K562 (cell line): Measurements from ENCODE around the gene PRDM11. TPM values are rescaled to one million over a fixed set of nuclear protein-coding genes. Genes with fewer than 3 reads are reported as not detected.

Experiments used
- ATAC-seq: fragments of 200-7000 bp; cut with Tn5 transposase; 3 replicates; pipeline ENCODE4 v1.9.1; 2020; ENCODE audit warnings: moderate library complexity
- BruUV-seq: library from RNA; stranded (reverse); fragments of 400-500 nt; replicated peaks from 2 replicates; lab custom pipeline; 2021; lab: Mats Ljungman, UMichigan
- CTCF ChIA-PET: fragments of 300-600 bp; formaldehyde crosslinking; extraction: SDS; loops from one replicate; lab custom pipeline; 2021; ENCODE audit warnings: low intra/inter-chr PET ratio; lab: Yijun Ruan, JAX
- POLR2A ChIA-PET: fragments of 300-600, 350-650 bp; sonication (Branson Sonifier 250); formaldehyde crosslinking; extraction: SDS; loops from one replicate; lab custom pipeline; 2021; ENCODE audit warnings: antibody characterized with exemption, inconsistent platforms; lab: Yijun Ruan, JAX
- DNase-seq, 4 experiments: peaks; one replicate each; pipeline versions ENCODE4 v3.0.0 to v3.0.0-alpha.2; 2011 to 2018; ENCODE audit warnings: low spot score in 3 of 4, mixed read lengths in 3 of 4; ENCODE audit errors: extremely low read depth in 1 of 4
- FAIRE-seq: peaks from 2 replicates; lab custom pipeline; 2011; peaks lifted over from hg19 to GRCh38; lab: Jason Lieb, UNC
- H2AFZ ChIP-seq: 2 replicates; pipeline ENCODE4 v1.6.0; 2011; ENCODE audit warnings: low read depth, low read length, control low read depth, inconsistent platforms
- H3K27ac ChIP-seq: fragments of 200-600 bp; 3 replicates; pipeline ENCODE4 v1.8.0; 2011; ENCODE audit warnings: low read depth, mild to moderate bottlenecking, control low read depth, inconsistent platforms, low read length, moderate library complexity, mixed read lengths; ENCODE audit errors: extremely low read depth
- H3K27me3 ChIP-seq, 2 experiments: fragments of 300-600 bp in 1 of 2; 2 replicates in 1 of 2; 3 replicates in 1 of 2; pipeline versions ENCODE4 v1.6.0 to v1.8.0; 2011; ENCODE audit warnings: inconsistent platforms in 2 of 2, low read length in 2 of 2, mild to moderate bottlenecking in 1 of 2, mixed read lengths in 1 of 2, moderate library complexity in 1 of 2; ENCODE audit not compliant: control insufficient read depth in 2 of 2, insufficient read depth in 2 of 2
- H3K36me3 ChIP-seq: fragments of 300-600 bp; 3 replicates; pipeline ENCODE4 v1.8.0; 2011; ENCODE audit warnings: mild to moderate bottlenecking, low read length, inconsistent platforms; ENCODE audit not compliant: control insufficient read depth, insufficient read depth
- H3K4me1 ChIP-seq, 2 experiments: fragments of 200-600 bp in 1 of 2; replicated peaks in 1 of 2; 2 replicates in 1 of 2; 3 replicates in 1 of 2; pipeline versions ENCODE4 v1.5.1 to v1.8.0; 2011; ENCODE audit warnings: inconsistent platforms in 2 of 2, low read length in 2 of 2, mild to moderate bottlenecking in 1 of 2, mixed read lengths in 1 of 2, moderate library complexity in 1 of 2; ENCODE audit not compliant: control insufficient read depth in 2 of 2, insufficient read depth in 2 of 2
- H3K4me2 ChIP-seq: 2 replicates; pipeline ENCODE4 v1.6.1; 2011; ENCODE audit warnings: low read length, control low read depth, inconsistent platforms, mixed read lengths; ENCODE audit not compliant: insufficient read depth
- H3K4me3 ChIP-seq: fragments of 200-600 bp; sonication (generic), shearing (Covaris generic); 2 replicates; pipeline ENCODE4 v1.5.1; 2016; ENCODE audit warnings: control low read depth, inconsistent platforms
- H3K79me2 ChIP-seq: fragments of 200-600 bp; 3 replicates; pipeline ENCODE4 v1.8.0; 2011; ENCODE audit warnings: low read length, inconsistent platforms; ENCODE audit not compliant: control insufficient read depth, insufficient read depth
- H3K9ac ChIP-seq, 2 experiments: 2 replicates each; pipeline versions ENCODE4 v1.6.0 to v1.6.1; 2011; ENCODE audit warnings: low read depth in 2 of 2, low read length in 2 of 2, control low read depth in 1 of 2, inconsistent platforms in 1 of 2, mild to moderate bottlenecking in 1 of 2, mixed read lengths in 1 of 2; ENCODE audit not compliant: insufficient read depth in 1 of 2
- H3K9me1 ChIP-seq: one replicate; pipeline ENCODE4 v1.6.0; 2011; ENCODE audit warnings: inconsistent platforms, mild to moderate bottlenecking, low read length, moderate library complexity; ENCODE audit not compliant: control insufficient read depth, insufficient read depth
- H3K9me3 ChIP-seq: replicated peaks from 2 replicates; pipeline ENCODE4 v1.5.1; 2011; ENCODE audit warnings: low read depth, low read length, inconsistent platforms; ENCODE audit not compliant: control insufficient read depth, insufficient read depth
- H4K20me1 ChIP-seq: replicated peaks from 2 replicates; pipeline ENCODE4 v1.6.1; 2011; ENCODE audit warnings: low read length, inconsistent platforms, mixed read lengths; ENCODE audit not compliant: control insufficient read depth, insufficient read depth
- SOX6 ChIP-seq: fragments of 450-650 bp; IDR thresholded peaks from 2 replicates; pipeline ENCODE4 v1.6.1; 2014; ENCODE audit warnings: mild to moderate bottlenecking
- WGBS: fragments of 100-300 bp; shearing (Covaris generic); methylation state at CpG from one replicate; pipeline ENCODE4 v1.1.6; 2016; ENCODE audit warnings: low coverage, mixed read lengths; ENCODE audit not compliant: insufficient coverage; ENCODE audit errors: missing lambda C conversion rate; 5-methylcytosine and 5-hydroxymethylcytosine counted together
- in situ Hi-C: fragments of 300-500 bp; cut with MboI; formaldehyde crosslinking; loops from 4 replicates; pipeline ENCODE4 v1.15.0; 2018; ENCODE audit warnings: inconsistent platforms, mixed read lengths
- intact Hi-C: fragments of 100-400 bp; cut with micrococcal nuclease; formaldehyde crosslinking; loops from 2 replicates; pipeline ENCODE4 v1.14.2; 2022
- polyA plus RNA-seq, 8 experiments: library from polyadenylated mRNA; depleted of rRNA in 4 of 8; stranded (reverse) in 5 of 8; unstranded in 3 of 8; fragments of >200 nt; fragmentation: Nextera tagmentation in 2 of 8; fragmentation: Illumina TruSeq in 1 of 8; extraction: Ambion mirVana in 2 of 8; extraction: Trizol in 1 of 8; gene quantifications; 2 replicates each; pipeline versions ENCODE4 v1.2.1 to v1.2.3, GENCODE V29; 2011 to 2014; ENCODE audit warnings: inconsistent platforms in 1 of 8, missing spikeins in 1 of 8
- total RNA-seq, 7 experiments: library from RNA; depleted of rRNA in 6 of 7; stranded (reverse); fragments of >200 nt in 6 of 7; fragmentation: Illumina TruSeq in 2 of 7; extraction: Trizol in 2 of 7; gene quantifications; 2 replicates each; pipeline versions ENCODE4 v1.2.1 to v1.2.3, GENCODE V29; 2011 to 2021; ENCODE audit warnings: low replicate concordance in 1 of 7
- TF ChIP-seq, protein P1 (sequence below), 2 experiments: fragments of 250-450 bp in 1 of 2; fragments of 450-650 bp in 1 of 2; sonication (Bioruptor Pico) in 1 of 2; IDR thresholded peaks; 2 replicates each; pipeline versions ENCODE4 v1.6.1 to v1.8.0; 2016 to 2021; ENCODE audit warnings: mild to moderate bottlenecking in 2 of 2, moderate library complexity in 2 of 2, missing compliant biosample characterization in 1 of 2, missing genetic modification characterization in 1 of 2
- TF ChIP-seq, protein P2 (sequence below): fragments of 200-800 bp; sonication (Bioruptor generic); IDR thresholded peaks from 2 replicates; pipeline ENCODE4 v1.6.1; 2016; ENCODE audit warnings: missing genetic modification characterization, missing compliant biosample characterization
- TF ChIP-seq, protein P3 (sequence below): fragments of 250-450 bp; sonication (Bioruptor Pico); IDR thresholded peaks from 2 replicates; pipeline ENCODE4 v1.5.0; 2021; ENCODE audit warnings: mild to moderate bottlenecking, moderate library complexity

Gene PRDM11
- total and polyA plus RNA-seq, 9 of the 15 experiments (the other 6 are each of a cell fraction or from before 2014, with no cell fraction given): 0.01 to 1.1 (median 0.29) TPM

- BruUV-seq: no TSS peak
- no peak overlapping the region for H3K27ac ChIP-seq
- ChIA-PET POLR2A (no interaction called here), CTCF (no interaction called here)
- DNase-seq: peak in 1 of 4 experiments; percentile 18
- peaks cover 0 to 10% of the 10 kb centered on the region in 2 experiments; a peak in 2 of 5 replicates for H3K4me1 ChIP-seq
- no peaks in the 10 kb centered on the region for H3K9me3 ChIP-seq
- no peak for FAIRE-seq
- ATAC-seq: peak; percentile 39
- no peaks in the 10 kb centered on the region for H3K9me1 ChIP-seq
- peaks cover 4 to 67% of the 10 kb centered on the region in 2 experiments; a peak in 3 of 5 replicates for H3K27me3 ChIP-seq
- WGBS: 13% methylated on average over 6 of the region's 8 CpGs
- TF ChIP-seq, protein P1, sequence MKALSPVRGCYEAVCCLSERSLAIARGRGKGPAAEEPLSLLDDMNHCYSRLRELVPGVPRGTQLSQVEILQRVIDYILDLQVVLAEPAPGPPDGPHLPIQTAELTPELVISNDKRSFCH (CRISPR knock-in tag; IDR thresholded peaks at IDR 0.05): no peak
- TF ChIP-seq, protein P1 (tag; IDR thresholded peaks at IDR 0.05): no peak
- TF ChIP-seq, protein P2, sequence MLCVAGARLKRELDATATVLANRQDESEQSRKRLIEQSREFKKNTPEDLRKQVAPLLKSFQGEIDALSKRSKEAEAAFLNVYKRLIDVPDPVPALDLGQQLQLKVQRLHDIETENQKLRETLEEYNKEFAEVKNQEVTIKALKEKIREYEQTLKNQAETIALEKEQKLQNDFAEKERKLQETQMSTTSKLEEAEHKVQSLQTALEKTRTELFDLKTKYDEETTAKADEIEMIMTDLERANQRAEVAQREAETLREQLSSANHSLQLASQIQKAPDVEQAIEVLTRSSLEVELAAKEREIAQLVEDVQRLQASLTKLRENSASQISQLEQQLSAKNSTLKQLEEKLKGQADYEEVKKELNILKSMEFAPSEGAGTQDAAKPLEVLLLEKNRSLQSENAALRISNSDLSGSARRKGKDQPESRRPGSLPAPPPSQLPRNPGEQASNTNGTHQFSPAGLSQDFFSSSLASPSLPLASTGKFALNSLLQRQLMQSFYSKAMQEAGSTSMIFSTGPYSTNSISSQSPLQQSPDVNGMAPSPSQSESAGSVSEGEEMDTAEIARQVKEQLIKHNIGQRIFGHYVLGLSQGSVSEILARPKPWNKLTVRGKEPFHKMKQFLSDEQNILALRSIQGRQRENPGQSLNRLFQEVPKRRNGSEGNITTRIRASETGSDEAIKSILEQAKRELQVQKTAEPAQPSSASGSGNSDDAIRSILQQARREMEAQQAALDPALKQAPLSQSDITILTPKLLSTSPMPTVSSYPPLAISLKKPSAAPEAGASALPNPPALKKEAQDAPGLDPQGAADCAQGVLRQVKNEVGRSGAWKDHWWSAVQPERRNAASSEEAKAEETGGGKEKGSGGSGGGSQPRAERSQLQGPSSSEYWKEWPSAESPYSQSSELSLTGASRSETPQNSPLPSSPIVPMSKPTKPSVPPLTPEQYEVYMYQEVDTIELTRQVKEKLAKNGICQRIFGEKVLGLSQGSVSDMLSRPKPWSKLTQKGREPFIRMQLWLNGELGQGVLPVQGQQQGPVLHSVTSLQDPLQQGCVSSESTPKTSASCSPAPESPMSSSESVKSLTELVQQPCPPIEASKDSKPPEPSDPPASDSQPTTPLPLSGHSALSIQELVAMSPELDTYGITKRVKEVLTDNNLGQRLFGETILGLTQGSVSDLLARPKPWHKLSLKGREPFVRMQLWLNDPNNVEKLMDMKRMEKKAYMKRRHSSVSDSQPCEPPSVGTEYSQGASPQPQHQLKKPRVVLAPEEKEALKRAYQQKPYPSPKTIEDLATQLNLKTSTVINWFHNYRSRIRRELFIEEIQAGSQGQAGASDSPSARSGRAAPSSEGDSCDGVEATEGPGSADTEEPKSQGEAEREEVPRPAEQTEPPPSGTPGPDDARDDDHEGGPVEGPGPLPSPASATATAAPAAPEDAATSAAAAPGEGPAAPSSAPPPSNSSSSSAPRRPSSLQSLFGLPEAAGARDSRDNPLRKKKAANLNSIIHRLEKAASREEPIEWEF (CRISPR knock-in tag): no peak
- TF ChIP-seq, protein P3, sequence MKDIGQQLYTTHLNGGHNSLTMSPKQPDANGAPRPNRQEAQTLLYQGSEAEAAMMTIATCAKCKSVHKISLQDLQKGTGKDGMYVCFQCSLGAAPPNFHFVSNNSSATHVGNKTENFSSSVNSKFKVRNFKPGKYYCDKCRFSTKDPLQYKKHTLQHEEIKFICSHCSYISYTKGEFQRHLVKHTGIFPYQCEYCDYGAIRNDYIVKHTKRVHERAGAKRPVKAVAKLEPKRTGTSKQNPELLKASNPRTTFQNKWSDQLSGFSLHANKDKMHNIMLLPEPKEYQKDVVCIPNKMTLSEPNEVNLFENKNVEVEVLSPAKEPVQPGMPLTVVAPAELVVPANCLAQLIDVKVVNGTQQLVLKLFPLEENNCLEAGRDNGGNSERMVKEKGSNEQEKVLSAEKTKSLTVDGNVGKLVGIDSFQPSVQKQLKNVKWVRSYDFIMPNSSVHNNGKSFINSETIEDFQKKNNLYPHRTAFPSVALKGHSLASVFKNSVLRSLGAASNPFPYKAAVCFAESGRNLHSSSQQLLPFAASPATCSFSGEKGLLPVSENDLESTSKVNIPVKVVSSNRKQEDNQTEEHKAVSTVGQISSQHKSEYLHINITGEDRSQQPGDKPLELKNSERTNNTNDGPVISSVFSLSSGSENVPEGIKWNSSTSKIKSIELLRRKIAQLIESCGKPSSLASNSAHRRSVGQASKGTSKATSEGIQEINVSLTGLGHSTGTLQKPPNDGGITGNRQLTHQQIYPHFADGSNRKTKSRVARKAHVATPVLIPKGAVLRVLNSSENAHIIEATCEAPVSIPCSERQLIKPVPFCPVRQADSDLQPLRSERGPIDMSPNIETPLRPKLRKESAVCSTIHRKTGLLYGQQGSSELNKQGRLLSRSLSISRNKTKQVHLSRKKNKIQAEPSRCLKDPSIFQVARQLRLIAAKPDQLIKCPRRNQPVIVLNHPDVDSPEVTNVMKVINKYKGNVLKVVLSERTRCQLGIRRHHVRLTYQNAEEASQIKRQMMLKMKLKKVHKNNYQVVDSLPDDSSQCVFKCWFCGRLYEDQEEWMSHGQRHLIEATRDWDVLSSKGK (CRISPR knock-in tag): no peak
- no peak for TF ChIP-seq SOX6
- H4K20me1 ChIP-seq: no peaks in the 10 kb centered on the region
- no peaks in the 10 kb centered on the region for H3K36me3 ChIP-seq
- no peaks in the 10 kb centered on the region for H3K79me2 ChIP-seq
- no peak overlapping the region for H2AFZ ChIP-seq
- H3K4me3 ChIP-seq: no peak overlapping the region
- in situ Hi-C loops (no loop called here), intact Hi-C loops (no loop called here)
- no peak overlapping the region for H3K4me2 ChIP-seq
- peak overlapping the region in 1 of 2 experiments; percentile 20; a peak in 1 of 4 replicates for H3K9ac ChIP-seq
Measured at GRCh38 chr11:45158210-45158731, 11.8 kb downstream of the PRDM11 start.
